ENCODE measurements around the gene GRK5.
"Not testable (repeated sequence)": the region's sequence is repeated elsewhere in the genome, so short reads cannot be mapped to it uniquely, and the experiment has no call there.

GRK5 gene

GRCh38 chr10:119461380-119461779, 254.0 kb downstream of the GRK5 start:
- no peak overlapping the region for H3K9ac ChIP-seq (ENCODE audit: insufficient read length)
- H3K9me3 ChIP-seq (ENCODE audit: low read depth, low read length) = no peaks in the 10 kb centered on the region
- TF ChIP-seq EZH2 (IDR thresholded peaks at IDR 0.05) (no peak), POLR2AphosphoS5 (IDR thresholded peaks at IDR 0.05; ENCODE audit: borderline replicate concordance, low read depth, low read length) (no peak), FOXP2 (optimal IDR thresholded peaks at IDR 0.05; ENCODE audit: control extremely low read depth, extremely low read length, insufficient read depth) (no peak)
- H3K4me3 ChIP-seq = no peak overlapping the region
- no peak overlapping the region for H3K27ac ChIP-seq
- no peak for DNase-seq (ENCODE audit: low read depth, low spot score)
- no peaks in the 10 kb centered on the region for H3K36me3 ChIP-seq (ENCODE audit: insufficient read depth, low read length)

- TF ChIP-seq EZH2 (IDR thresholded peaks at IDR 0.05) = no peak
- no peak for TF ChIP-seq POLR2AphosphoS5 (IDR thresholded peaks at IDR 0.05; ENCODE audit: borderline replicate concordance, low read depth, low read length)
- H3K27ac ChIP-seq = no peak overlapping the region
- no peak overlapping the region for H3K9ac ChIP-seq (ENCODE audit: insufficient read length)
- DNase-seq (ENCODE audit: low read depth, low spot score) = no peak
- no peaks in the 10 kb centered on the region for H3K36me3 ChIP-seq (ENCODE audit: insufficient read depth, low read length)
- H3K4me3 ChIP-seq = no peak overlapping the region
- H3K9me3 ChIP-seq (ENCODE audit: low read depth, low read length) = no peaks in the 10 kb centered on the region
Observed at GRCh38 chr10:119461923-119462322, 254.6 kb downstream of the GRK5 start.

DNA sequence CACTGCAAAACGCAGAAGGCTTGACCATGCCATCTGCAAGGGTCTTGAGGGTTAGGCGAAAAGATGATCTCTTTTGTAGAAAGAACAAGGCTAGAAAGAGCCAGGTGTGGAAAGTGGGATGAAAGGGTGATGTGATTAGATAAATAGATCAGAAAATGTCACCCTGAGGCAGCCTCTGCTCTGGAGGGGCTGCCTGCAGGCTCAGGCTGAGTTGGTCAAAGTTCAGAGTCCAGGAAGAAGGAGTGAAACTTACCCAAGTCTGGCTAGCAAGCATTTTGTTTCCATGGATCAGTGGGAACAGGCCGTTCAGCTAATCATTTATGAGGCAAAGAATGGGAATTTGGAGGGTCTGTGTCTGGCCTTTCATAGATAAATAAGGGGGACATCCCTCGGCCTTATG, 255.4 kb downstream of the GRK5 start:
- TF ChIP-seq EZH2 (IDR thresholded peaks at IDR 0.05) (no peak), FOXP2 (optimal IDR thresholded peaks at IDR 0.05; ENCODE audit: control extremely low read depth, extremely low read length, insufficient read depth) (no peak), POLR2AphosphoS5 (IDR thresholded peaks at IDR 0.05; ENCODE audit: borderline replicate concordance, low read depth, low read length) (no peak)
- Histone ChIP-seq H3K9ac (ENCODE audit: insufficient read length) (no peak overlapping the region), H3K9me3 (ENCODE audit: low read depth, low read length) (no peaks in the 10 kb centered on the region), H3K27ac (no peak overlapping the region), H3K4me3 (no peak overlapping the region), H3K36me3 (ENCODE audit: insufficient read depth, low read length) (no peaks in the 10 kb centered on the region)
- DNase-seq (ENCODE audit: low read depth, low spot score) = no peak

GRCh38 chr10:119463195-119463594, 255.8 kb downstream of the GRK5 start:
- not testable (repeated sequence) for H3K4me3 ChIP-seq; H3K27ac ChIP-seq; DNase-seq (ENCODE audit: low read depth, low spot score); H3K9me3 ChIP-seq (ENCODE audit: low read depth, low read length); H3K36me3 ChIP-seq (ENCODE audit: insufficient read depth, low read length); H3K9ac ChIP-seq (ENCODE audit: insufficient read length)

GRCh38 chr10:119465085-119465484, 257.7 kb downstream of the GRK5 start:
- H3K4me3 ChIP-seq = no peak overlapping the region
- no peak for TF ChIP-seq EZH2 (IDR thresholded peaks at IDR 0.05)
- no peak for TF ChIP-seq POLR2AphosphoS5 (IDR thresholded peaks at IDR 0.05; ENCODE audit: borderline replicate concordance, low read depth, low read length)
- TF ChIP-seq FOXP2 (optimal IDR thresholded peaks at IDR 0.05; ENCODE audit: control extremely low read depth, extremely low read length, insufficient read depth) = no peak
- no peak for DNase-seq (ENCODE audit: low read depth, low spot score)
- H3K36me3 ChIP-seq (ENCODE audit: insufficient read depth, low read length) = no peaks in the 10 kb centered on the region
- no peak overlapping the region for H3K9ac ChIP-seq (ENCODE audit: insufficient read length)
- no peak overlapping the region for H3K27ac ChIP-seq
- no peaks in the 10 kb centered on the region for H3K9me3 ChIP-seq (ENCODE audit: low read depth, low read length)

DNA sequence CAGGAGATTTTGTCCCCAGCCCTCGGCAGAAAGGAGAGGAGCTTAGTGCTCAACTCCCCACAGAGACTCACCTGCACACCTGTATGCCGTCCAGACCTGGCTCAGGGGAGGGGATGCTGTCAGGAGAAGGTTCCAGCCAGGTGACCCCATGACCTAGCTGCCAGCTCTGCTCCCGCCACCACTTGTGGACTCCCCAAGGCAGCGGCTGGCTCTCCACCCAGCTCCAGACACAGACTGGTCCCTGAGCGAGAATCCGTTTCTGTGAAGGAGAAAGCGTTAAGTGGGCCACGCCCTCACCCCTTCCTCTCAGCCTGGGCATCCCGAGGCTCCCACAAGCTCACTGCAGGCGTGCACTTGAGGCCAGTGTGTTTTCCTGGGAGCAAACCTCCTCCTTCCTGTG, 258.7 kb downstream of the GRK5 start:
- Histone ChIP-seq H3K9ac (ENCODE audit: insufficient read length) (no peak overlapping the region), H3K36me3 (ENCODE audit: insufficient read depth, low read length) (no peaks in the 10 kb centered on the region), H3K4me3 (no peak overlapping the region), H3K27ac (no peak overlapping the region), H3K9me3 (ENCODE audit: low read depth, low read length) (no peaks in the 10 kb centered on the region)
- no peak for DNase-seq (ENCODE audit: low read depth, low spot score)
- TF ChIP-seq POLR2AphosphoS5 (IDR thresholded peaks at IDR 0.05; ENCODE audit: borderline replicate concordance, low read depth, low read length) = no peak
- TF ChIP-seq FOXP2 (optimal IDR thresholded peaks at IDR 0.05; ENCODE audit: control extremely low read depth, extremely low read length, insufficient read depth) = no peak
- TF ChIP-seq EZH2 (IDR thresholded peaks at IDR 0.05) = no peak

GRCh38 chr10:119466655-119467054, 259.3 kb downstream of the GRK5 start:
- Histone ChIP-seq H3K9me3 (ENCODE audit: low read depth, low read length) (no peaks in the 10 kb centered on the region), H3K27ac (no peak overlapping the region), H3K4me3 (no peak overlapping the region), H3K36me3 (ENCODE audit: insufficient read depth, low read length) (no peaks in the 10 kb centered on the region), H3K9ac (ENCODE audit: insufficient read length) (no peak overlapping the region)
- no peak for DNase-seq (ENCODE audit: low read depth, low spot score)
- TF ChIP-seq FOXP2 (optimal IDR thresholded peaks at IDR 0.05; ENCODE audit: control extremely low read depth, extremely low read length, insufficient read depth) = no peak
- TF ChIP-seq EZH2 (IDR thresholded peaks at IDR 0.05) = no peak
- no peak for TF ChIP-seq POLR2AphosphoS5 (IDR thresholded peaks at IDR 0.05; ENCODE audit: borderline replicate concordance, low read depth, low read length)

DNA sequence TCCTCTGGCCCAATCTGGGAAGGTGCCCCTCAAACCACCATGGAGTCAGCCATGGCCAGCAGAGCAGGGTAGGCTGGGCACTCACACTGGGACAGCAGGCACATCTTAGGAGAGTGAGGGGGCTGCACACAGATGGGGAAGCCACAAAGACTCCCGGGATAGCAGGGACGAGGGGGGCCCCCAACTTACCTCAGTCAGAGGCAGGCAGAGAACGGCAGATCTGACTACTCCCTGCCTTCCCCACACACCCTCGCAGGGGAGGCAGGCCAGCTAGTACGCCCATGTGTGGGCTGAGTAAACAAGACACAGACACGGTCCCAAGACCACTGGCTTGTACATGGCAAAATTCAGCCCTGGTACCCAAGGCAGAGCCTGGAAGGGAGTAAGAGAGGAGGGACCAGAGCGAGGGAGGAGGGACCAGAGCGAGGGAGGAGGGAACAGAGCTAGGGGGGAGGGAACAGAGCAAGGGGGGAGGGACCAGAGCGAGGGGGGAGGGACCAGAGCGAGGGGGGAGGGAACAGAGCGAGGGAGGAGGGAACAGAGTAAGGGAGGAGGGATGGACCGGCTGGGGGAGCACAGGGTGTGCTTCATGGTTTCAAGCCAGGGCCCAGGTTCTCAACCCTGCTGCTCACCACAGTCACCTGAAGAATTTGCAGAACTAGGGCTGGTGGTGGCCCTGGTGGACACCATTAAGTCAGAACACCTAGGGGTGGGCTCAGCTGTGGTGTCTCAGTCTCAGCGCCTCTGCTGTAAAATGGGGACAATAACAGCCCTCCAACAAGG, 261.4 kb downstream of the GRK5 start:
- no peak for DNase-seq (ENCODE audit: low read depth, low spot score)
- H3K9me3 ChIP-seq (ENCODE audit: low read depth, low read length) = no peaks in the 10 kb centered on the region
- no peaks in the 10 kb centered on the region for H3K36me3 ChIP-seq (ENCODE audit: insufficient read depth, low read length)
- no peak overlapping the region for H3K9ac ChIP-seq (ENCODE audit: insufficient read length)
- H3K27ac ChIP-seq = no peak overlapping the region
- no peak overlapping the region for H3K4me3 ChIP-seq
- TF ChIP-seq EZH2 (IDR thresholded peaks at IDR 0.05) (no peak), FOXP2 (optimal IDR thresholded peaks at IDR 0.05; ENCODE audit: control extremely low read depth, extremely low read length, insufficient read depth) (no peak), POLR2AphosphoS5 (IDR thresholded peaks at IDR 0.05; ENCODE audit: borderline replicate concordance, low read depth, low read length) (no peak)

GRCh38 chr10:119469325-119469707, 261.9 kb downstream of the GRK5 start:
- H3K9me3 ChIP-seq (ENCODE audit: low read depth, low read length) = no peaks in the 10 kb centered on the region
- H3K9ac ChIP-seq (ENCODE audit: insufficient read length) = no peak overlapping the region
- no peaks in the 10 kb centered on the region for H3K36me3 ChIP-seq (ENCODE audit: insufficient read depth, low read length)
- TF ChIP-seq EZH2 (IDR thresholded peaks at IDR 0.05) (no peak), FOXP2 (optimal IDR thresholded peaks at IDR 0.05; ENCODE audit: control extremely low read depth, extremely low read length, insufficient read depth) (no peak), POLR2AphosphoS5 (IDR thresholded peaks at IDR 0.05; ENCODE audit: borderline replicate concordance, low read depth, low read length) (no peak)
- H3K27ac ChIP-seq = no peak overlapping the region
- DNase-seq (ENCODE audit: low read depth, low spot score) = no peak
- no peak overlapping the region for H3K4me3 ChIP-seq
